Uterus (tissue), 4 donors: ENCODE measurements around the gene NEURL1B. TPM values are rescaled to one million over a fixed set of nuclear protein-coding genes. Genes with fewer than 3 reads are reported as not detected.

ENCODE experiments used
- DNase-seq, 2 donors: peaks; one replicate each; pipeline ENCODE4 v3.0.0-alpha.2; 2019 to 2020
- H3K27ac ChIP-seq, 2 donors: fragments of 200-600 bp; sonication (generic); 1 replicate in 1 of 2; 2 replicates in 1 of 2; pipeline ENCODE4 v1.5.1; 2016 to 2018
- H3K27me3 ChIP-seq, 2 donors: fragments of 200-600 bp; sonication (generic); one replicate each; pipeline ENCODE4 v1.5.1; 2018 to 2019; ENCODE audit warnings: control low read depth in 1 of 2
- H3K36me3 ChIP-seq, 2 donors: fragments of 200-600 bp; sonication (generic); one replicate each; pipeline ENCODE4 v1.5.1; 2019; ENCODE audit warnings: control low read depth in 1 of 2
- H3K4me1 ChIP-seq, 2 donors: fragments of 200-600 bp; sonication (generic); one replicate each; pipeline ENCODE4 v1.5.1; 2018 to 2019; ENCODE audit warnings: control low read depth in 1 of 2
- H3K4me3 ChIP-seq, 2 donors: fragments of 200-600 bp; sonication (generic); 1 replicate in 1 of 2; 2 replicates in 1 of 2; pipeline ENCODE4 v1.5.1; 2018 to 2019; ENCODE audit warnings: mild to moderate bottlenecking in 1 of 2
- H3K9me3 ChIP-seq, 2 donors: fragments of 200-600 bp; sonication (generic); one replicate each; pipeline ENCODE4 v1.5.1; 2019; ENCODE audit warnings: control low read depth in 1 of 2
- CTCF ChIP-seq, 4 experiments: fragments of 200-600 bp in 2 of 4; fragments of 450-650 bp in 2 of 4; sonication (generic) in 2 of 4; IDR thresholded peaks; one replicate each; pipeline ENCODE4 v1.5.1; 2016 to 2019; ENCODE audit warnings: antibody characterized with exemption in 4 of 4, mild to moderate bottlenecking in 2 of 4, moderate library complexity in 1 of 4
- POLR2A ChIP-seq, 2 donors: fragments of 450-650 bp; IDR thresholded peaks; one replicate each; pipeline ENCODE4 v1.6.1; 2016; ENCODE audit warnings: antibody characterized with exemption in 2 of 2, mild to moderate bottlenecking in 1 of 2, moderate library complexity in 1 of 2
- intact Hi-C: fragments of 100-400 bp; cut with DNase I; formaldehyde crosslinking; loops from one replicate; pipeline ENCODE4 v1.15.1; 2023; ENCODE audit warnings: low total_unique reads
- total RNA-seq, 4 donors: library from RNA; depleted of rRNA in 3 of 4; stranded (reverse); fragments of >200 nt in 3 of 4; gene quantifications; one replicate each; pipeline versions ENCODE4 v1.1.0 to v1.2.4, GENCODE V29; 2014 to 2023
- donor health status: DM: yes; HTN: yes; CAD: no.

Gene NEURL1B
- total RNA-seq, 4 donors from 2014 or later, result 51.1 to 136 (median 74.1) TPM

DNA sequence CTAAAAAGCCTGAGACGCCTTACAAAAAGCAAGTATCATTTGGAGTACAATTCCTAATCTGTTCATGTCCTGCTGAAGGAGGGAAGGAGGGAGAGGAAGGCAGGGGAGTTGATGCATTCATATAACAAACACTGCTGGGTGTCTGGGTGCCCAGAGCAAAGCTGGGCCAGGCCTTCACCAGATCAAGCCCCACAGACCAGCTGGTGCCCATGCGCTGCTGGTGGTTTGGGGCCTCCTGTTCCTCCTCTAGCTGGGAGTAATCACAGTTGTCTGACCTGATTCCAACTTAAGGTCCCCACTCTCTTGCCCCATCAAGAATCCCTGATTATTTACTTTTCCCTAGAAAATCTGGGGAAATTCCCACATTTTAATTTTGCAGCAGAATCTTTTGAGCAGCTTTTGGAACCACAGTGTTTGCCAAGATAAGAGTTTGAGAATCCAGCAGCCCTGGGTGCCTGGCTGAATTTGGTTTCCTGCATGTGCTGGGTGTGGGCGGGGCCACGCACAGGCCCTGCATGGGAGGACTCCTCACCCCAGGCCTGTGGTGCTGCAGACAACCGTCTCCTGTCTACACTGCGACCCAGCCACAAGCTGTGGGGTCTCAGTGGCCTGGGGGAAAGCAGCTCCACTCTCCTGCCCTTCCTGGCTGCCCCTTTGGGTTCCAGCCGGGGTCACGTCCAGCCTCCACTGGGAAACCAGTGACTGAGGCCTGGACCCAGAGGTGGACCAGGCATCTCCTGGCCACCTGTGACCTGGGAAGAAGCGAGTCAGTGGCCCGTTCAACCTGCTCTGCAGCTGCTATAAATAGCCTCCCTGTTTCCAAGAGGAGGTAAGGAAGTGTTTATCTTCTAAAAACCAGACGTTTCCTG lies 47.5 kb downstream of the NEURL1B start:
- no peaks in the 10 kb centered on the region for H3K9me3 ChIP-seq
- no peak for DNase-seq
- peak overlapping the region; percentile 38 to 41 for H3K27ac ChIP-seq
- no peak overlapping the region for H3K4me3 ChIP-seq
- intact Hi-C loops, result no loop called here
- H3K27me3 ChIP-seq, result no peaks in the 10 kb centered on the region
- H3K4me1 ChIP-seq, result peaks cover 0 to 6% of the 10 kb centered on the region in 2 donors
- TF ChIP-seq POLR2A (IDR thresholded peaks at IDR 0.05), result no peak
- no peak for TF ChIP-seq CTCF (IDR thresholded peaks at IDR 0.05)
- H3K36me3 ChIP-seq, result no peaks in the 10 kb centered on the region

GRCh38 chr5:172689218-172689572 lies 48.1 kb downstream of the NEURL1B start:
- intact Hi-C loops, result no loop called here
- H3K4me1 ChIP-seq, result peaks cover 0 to 6% of the 10 kb centered on the region in 2 donors
- H3K4me3 ChIP-seq, result no peak overlapping the region
- H3K27me3 ChIP-seq, result no peaks in the 10 kb centered on the region
- H3K36me3 ChIP-seq, result no peaks in the 10 kb centered on the region
- TF ChIP-seq CTCF (IDR thresholded peaks at IDR 0.05), result no peak
- TF ChIP-seq POLR2A (IDR thresholded peaks at IDR 0.05), result no peak
- no peaks in the 10 kb centered on the region for H3K9me3 ChIP-seq
- DNase-seq, result no peak
- H3K27ac ChIP-seq, result peak overlapping the region; percentile 38 to 41

GRCh38 chr5:172689801-172690200 lies 48.7 kb downstream of the NEURL1B start:
- peak overlapping the region; percentile 38 to 41 for H3K27ac ChIP-seq
- intact Hi-C loops, result no loop called here
- no peaks in the 10 kb centered on the region for H3K9me3 ChIP-seq
- H3K4me3 ChIP-seq, result no peak overlapping the region
- H3K36me3 ChIP-seq, result no peaks in the 10 kb centered on the region
- peaks cover 0 to 10% of the 10 kb centered on the region in 2 donors for H3K4me1 ChIP-seq
- TF ChIP-seq POLR2A (IDR thresholded peaks at IDR 0.05) (no peak), CTCF (IDR thresholded peaks at IDR 0.05) (no peak)
- no peaks in the 10 kb centered on the region for H3K27me3 ChIP-seq
- DNase-seq, result no peak

GRCh38 chr5:172690258-172691075 lies 49.4 kb downstream of the NEURL1B start:
- H3K27ac ChIP-seq, result peak overlapping the region; percentile 38 to 41
- intact Hi-C loops, result no loop called here

More at GRCh38 chr5:172690258-172691075, 49.4 kb downstream of the NEURL1B start:
- Histone ChIP-seq H3K36me3 (no peaks in the 10 kb centered on the region), H3K4me3 (no peak overlapping the region), H3K9me3 (no peaks in the 10 kb centered on the region), H3K27me3 (no peaks in the 10 kb centered on the region), H3K4me1 (peaks cover 0 to 15% of the 10 kb centered on the region in 2 donors)
- TF ChIP-seq CTCF (IDR thresholded peaks at IDR 0.05), result no peak
- no peak for TF ChIP-seq POLR2A (IDR thresholded peaks at IDR 0.05)
- no peak for DNase-seq
